Thyroid gland (tissue), 4 donors: ENCODE data around the gene PRXL2B. TPM values are rescaled to one million over a fixed set of nuclear protein-coding genes. Genes with fewer than 3 reads are reported as not detected.
"Not testable (repeated sequence)": the region's sequence is repeated elsewhere in the genome, so short reads cannot be mapped to it uniquely, and the experiment has no call there.

Source experiments
- DNase-seq, 2 donors: peaks; one replicate each; pipeline ENCODE4 v3.0.0-alpha.2; 2019
- H3K27ac ChIP-seq, 3 donors: fragments of 200-600 bp; sonication (generic); 1 replicate in 2 of 3; 2 replicates in 1 of 3; pipeline ENCODE4 v1.5.1; 2016 to 2019; ENCODE audit warnings: mild to moderate bottlenecking in 1 of 3, moderate library complexity in 1 of 3
- H3K27me3 ChIP-seq: fragments of 200-600 bp; sonication (generic); one replicate; pipeline ENCODE4 v1.5.1; 2019
- H3K36me3 ChIP-seq, 2 donors: fragments of 200-600 bp; sonication (generic); one replicate each; pipeline ENCODE4 v1.5.1; 2016 to 2019
- H3K4me1 ChIP-seq, 2 donors: fragments of 200-600 bp; sonication (generic); one replicate each; pipeline ENCODE4 v1.5.1; 2017 to 2019
- H3K4me3 ChIP-seq, 3 donors: fragments of 200-600 bp; sonication (generic); replicated peaks in 1 of 3; 1 replicate in 2 of 3; 2 replicates in 1 of 3; pipeline ENCODE4 v1.5.1; 2016; ENCODE audit warnings: mild to moderate bottlenecking in 1 of 3
- H3K9me3 ChIP-seq: fragments of 200-600 bp; sonication (generic); one replicate; pipeline ENCODE4 v1.5.1; 2017
- CTCF ChIP-seq, 6 experiments: fragments of 200-600 bp in 3 of 6; fragments of 450-650 bp in 3 of 6; sonication (generic) in 3 of 6; IDR thresholded peaks; one replicate each; pipeline ENCODE4 v1.5.1; 2016 to 2019; ENCODE audit warnings: antibody characterized with exemption in 6 of 6, mild to moderate bottlenecking in 2 of 6, inconsistent platforms in 1 of 6, moderate library complexity in 1 of 6
- POLR2A ChIP-seq, 2 donors: fragments of 450-650 bp; IDR thresholded peaks; one replicate each; pipeline ENCODE4 v1.6.1; 2017; ENCODE audit warnings: antibody characterized with exemption in 2 of 2, mild to moderate bottlenecking in 2 of 2, moderate library complexity in 1 of 2
- WGBS, 2 donors: methylation state at CpG; one replicate each; pipeline ENCODE4 v1.1.5; 2017; 5-methylcytosine and 5-hydroxymethylcytosine counted together
- intact Hi-C: fragments of 100-400 bp; cut with DNase I; formaldehyde crosslinking; loops from one replicate; pipeline ENCODE4 v1.15.1; 2023
- total RNA-seq, 4 donors: library from RNA; depleted of rRNA; stranded (reverse); fragments of >200 nt; gene quantifications; one replicate each; pipeline ENCODE4 v1.2.3, GENCODE V29; 2016

Gene PRXL2B
- total RNA-seq, 4 donors from 2014 or later: 14.6 to 24.7 (median 18.0) TPM

DNA sequence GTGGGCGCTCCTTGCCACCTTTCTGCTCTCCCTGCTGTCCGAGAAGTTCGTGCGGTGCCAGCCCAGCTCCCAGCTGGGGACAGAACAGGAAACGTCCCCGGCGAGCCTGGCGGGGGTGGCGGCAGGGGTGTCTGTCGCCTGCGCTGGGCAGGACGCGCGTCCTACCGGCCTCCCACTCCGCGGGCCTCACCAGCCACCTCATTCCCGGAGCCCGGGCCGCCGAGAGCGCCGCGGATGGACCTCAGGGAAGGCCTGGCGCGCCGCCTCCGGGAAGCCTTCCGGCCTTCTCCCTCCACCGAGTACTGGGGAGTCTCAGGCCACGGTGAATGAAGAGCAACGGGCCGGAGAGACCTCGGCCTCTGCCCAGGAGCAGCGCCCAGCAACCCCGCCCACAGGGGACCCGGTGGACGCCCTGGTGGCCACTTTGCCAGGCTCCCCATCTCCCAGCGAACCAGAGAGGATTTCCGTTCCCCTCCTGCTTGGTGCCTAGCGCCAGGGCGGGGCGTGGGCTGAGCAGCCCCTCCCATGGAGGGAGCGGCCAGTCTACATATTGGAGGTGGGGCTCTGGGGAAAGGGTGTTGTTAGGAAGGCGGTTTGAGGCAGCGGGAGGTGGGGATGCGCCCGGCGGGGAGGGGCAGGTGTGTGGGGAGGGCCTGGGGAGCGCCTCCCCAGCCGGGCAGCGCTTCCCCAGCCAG is 39.9 kb upstream of the PRXL2B start:
- H3K27ac ChIP-seq: peak overlapping the region; percentile 91 to 99 (median 95)
- peak; percentile 86 to 89 for DNase-seq
- peaks cover 27 to 53% of the 10 kb centered on the region in 2 donors for H3K4me1 ChIP-seq
- H3K36me3 ChIP-seq: no peaks in the 10 kb centered on the region
- WGBS, 2 donors: 0 to 21% methylated on average over 3 to 7 of the region's 52 CpGs
- TF ChIP-seq POLR2A (IDR thresholded peaks at IDR 0.05) (peak in 1 of 2 donors; percentile 51), CTCF (IDR thresholded peaks at IDR 0.05) (peak in 3 of 6 experiments; percentile 19 to 29 (median 20))
- peak overlapping the region in 2 of 3 donors; percentile 15 to 56 for H3K4me3 ChIP-seq
- no peaks in the 10 kb centered on the region for H3K9me3 ChIP-seq
- no peaks in the 10 kb centered on the region for H3K27me3 ChIP-seq
- intact Hi-C loops: loop anchor here (2.0 to 10.0 kb wide), 3 partner anchors 41 to 342 kb away; partner anchors contain the start of gene PRXL2B

DNA sequence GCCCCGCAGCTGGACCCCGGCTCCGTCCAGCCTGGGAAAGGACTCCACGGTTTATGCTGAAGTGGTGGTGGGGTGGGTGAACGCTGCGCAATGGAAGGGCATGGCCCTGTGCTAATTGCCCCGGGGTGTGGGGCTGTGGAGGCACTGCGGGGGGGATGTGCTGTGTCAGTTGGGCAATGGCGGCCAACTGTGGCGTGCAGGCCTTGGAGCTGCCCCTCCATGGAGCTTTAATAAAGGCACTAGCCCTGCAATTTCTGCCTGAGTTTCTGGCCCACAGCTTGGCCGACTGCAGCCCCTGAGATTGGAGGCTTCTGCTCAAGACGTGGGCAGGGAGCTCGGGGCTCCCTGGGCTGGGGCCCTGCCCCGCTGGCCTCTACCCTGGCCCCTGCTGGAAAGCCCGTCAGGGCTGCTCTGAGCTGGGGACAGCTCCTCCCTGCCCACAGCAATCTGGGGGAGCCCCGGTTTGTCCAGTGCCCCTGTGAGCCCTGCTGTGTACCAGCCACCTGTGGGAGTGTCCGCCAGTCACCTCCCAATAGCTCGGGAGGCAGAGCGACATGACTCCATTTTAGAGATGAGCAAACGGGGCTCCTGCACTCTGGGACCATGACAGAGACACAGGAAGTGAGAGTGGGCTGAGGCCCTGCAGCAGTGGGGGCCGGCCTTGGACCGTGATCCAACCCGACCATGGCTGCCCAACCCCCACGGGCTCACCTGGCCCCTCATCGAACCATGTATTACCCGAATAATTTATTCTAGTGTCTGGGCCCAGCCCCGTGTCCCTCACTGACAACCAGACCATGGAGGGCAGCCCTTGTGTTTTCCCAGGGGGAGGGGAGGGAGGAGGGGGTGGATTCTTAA is 39.1 kb upstream of the PRXL2B start:
- Histone ChIP-seq H3K27ac (peak overlapping the region; percentile 91 to 99 (median 95)), H3K27me3 (no peaks in the 10 kb centered on the region)
- intact Hi-C loops: loop anchor here (2.0 to 10.0 kb wide), 3 partner anchors 40 to 343 kb away; partner anchors contain the start of gene PRXL2B

DNA sequence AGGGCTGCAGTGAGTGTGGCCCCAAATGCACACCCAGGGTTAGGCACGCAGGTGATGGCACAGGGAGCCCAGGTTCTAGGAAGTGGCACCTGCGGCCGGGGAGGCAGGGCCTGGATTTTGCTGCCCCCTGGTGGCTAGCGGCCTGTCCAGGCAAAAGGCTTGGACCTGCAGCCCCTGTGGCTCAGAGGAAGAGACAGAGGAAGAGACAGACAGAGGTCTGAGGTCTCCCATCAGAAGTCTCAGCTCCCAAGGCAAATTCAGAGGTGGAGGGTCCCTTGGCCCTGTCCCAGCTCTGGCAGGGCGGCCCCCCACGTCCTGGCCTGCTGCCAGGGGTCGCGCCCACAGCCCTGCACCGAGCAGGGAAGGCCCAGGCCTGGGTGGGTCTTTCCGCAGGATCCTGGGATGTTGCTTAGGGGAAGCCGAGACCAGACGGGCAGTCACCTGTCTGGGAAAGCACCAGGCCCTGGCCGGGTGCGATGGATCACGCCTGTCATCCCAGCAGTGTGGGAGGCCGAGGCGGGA is 38.4 kb upstream of the PRXL2B start:
- intact Hi-C loops: loop anchor here (5.0 to 10.0 kb wide), 2 partner anchors 39 to 343 kb away; partner anchors contain the start of gene PRXL2B
- H3K27me3 ChIP-seq: no peaks in the 10 kb centered on the region
- peak overlapping the region in 1 of 3 donors; percentile 19 for H3K4me3 ChIP-seq
- H3K4me1 ChIP-seq: peaks cover 27 to 53% of the 10 kb centered on the region in 2 donors
- peak; percentile 85 to 95 (median 92) for TF ChIP-seq CTCF (IDR thresholded peaks at IDR 0.05)
- peak in 1 of 2 donors; percentile 3 for TF ChIP-seq POLR2A (IDR thresholded peaks at IDR 0.05)
- 15 to 16% methylated on average over 4 to 12 of the region's 17 CpGs for WGBS, 2 donors
- H3K27ac ChIP-seq: peak overlapping the region; percentile 91 to 99 (median 95)
- H3K36me3 ChIP-seq: no peaks in the 10 kb centered on the region
- peak; percentile 86 to 88 for DNase-seq
- no peaks in the 10 kb centered on the region for H3K9me3 ChIP-seq

More for the DNA sequence above, 39.1 kb upstream of the PRXL2B start:
- Histone ChIP-seq H3K9me3 (no peaks in the 10 kb centered on the region), H3K36me3 (no peaks in the 10 kb centered on the region), H3K4me1 (peaks cover 27 to 53% of the 10 kb centered on the region in 2 donors), H3K4me3 (peak overlapping the region in 1 of 3 donors; percentile 56)
- no peak for DNase-seq
- no peak for TF ChIP-seq POLR2A (IDR thresholded peaks at IDR 0.05)
- no peak for TF ChIP-seq CTCF (IDR thresholded peaks at IDR 0.05)
- WGBS, 2 donors: 13 to 16% methylated on average over 6 to 14 of the region's 27 CpGs

DNA sequence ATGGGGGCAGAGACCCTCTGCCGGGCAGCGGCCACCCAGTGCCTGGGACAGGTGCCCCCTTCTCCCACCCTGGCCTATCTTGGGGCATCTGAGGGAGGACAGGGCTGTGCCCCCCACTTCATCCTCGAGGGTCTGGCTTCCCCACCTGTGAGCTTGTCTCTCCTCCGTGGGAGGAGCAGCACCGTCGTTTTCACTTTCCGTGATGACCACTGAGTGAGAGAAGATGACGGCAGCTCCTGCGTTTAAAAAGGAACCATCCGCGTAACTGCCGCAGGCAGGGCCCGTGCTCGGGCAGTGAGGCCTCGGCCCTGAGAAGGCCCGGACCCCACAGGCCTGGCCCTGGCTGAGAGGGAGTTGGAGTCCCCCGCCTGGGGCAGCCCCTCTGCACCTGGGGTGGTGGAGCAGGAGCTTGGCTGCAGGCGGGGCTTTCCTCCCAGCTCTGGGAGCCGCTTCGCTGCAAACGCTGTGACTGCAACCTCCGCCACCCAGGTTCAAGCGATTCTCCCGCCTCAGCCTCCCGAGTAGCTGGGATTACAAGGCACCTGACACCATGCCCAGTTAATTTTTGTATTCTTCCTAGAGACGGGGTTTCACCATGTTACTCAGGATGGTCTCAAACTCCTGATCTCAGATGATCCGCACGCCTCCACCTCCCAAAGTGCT is 37.1 kb upstream of the PRXL2B start:
- intact Hi-C loops: loop anchor here (5.0 to 10.0 kb wide), 2 partner anchors 38 to 345 kb away; partner anchors contain the start of gene PRXL2B
- WGBS, 2 donors: 81 to 92% methylated on average over 8 to 19 of the region's 28 CpGs
- not testable (repeated sequence) for H3K36me3 ChIP-seq, DNase-seq, H3K9me3 ChIP-seq, H3K27me3 ChIP-seq
- Histone ChIP-seq H3K4me3 (peak overlapping the region in 1 of 3 donors; percentile 15), H3K4me1 (peaks cover 27 to 46% of the 10 kb centered on the region in 2 donors), H3K27ac (peak overlapping the region; percentile 91 to 99 (median 95))

DNA sequence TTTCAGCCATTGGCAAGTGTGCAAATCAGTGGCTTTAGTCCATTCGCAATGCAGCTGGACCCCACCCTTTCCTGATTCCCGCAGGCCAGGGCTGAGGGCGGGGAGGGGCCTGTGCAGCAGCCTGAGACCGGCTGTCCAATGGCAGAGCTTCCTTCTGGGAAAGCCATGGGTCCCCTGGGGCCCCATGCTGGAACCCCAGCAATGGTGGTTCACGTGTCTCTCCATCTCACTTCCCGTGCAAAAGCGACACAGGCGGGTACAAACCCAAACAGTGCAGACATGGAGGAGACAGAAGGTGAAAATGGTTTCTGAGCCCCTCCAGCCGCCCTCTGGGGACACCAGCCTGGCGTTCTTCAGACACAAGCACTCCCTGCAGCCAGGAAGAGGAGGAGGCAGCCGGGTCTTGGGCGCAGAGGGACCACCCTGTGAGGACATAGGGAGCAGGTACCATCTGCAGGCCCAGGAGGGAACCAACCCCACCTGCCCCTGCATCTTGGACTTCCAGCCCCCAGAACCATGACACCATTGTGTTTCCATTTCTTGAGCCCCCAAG is 36.2 kb upstream of the PRXL2B start:
- 68 to 80% methylated on average over 9 to 10 of the region's 12 CpGs for WGBS, 2 donors
- Histone ChIP-seq H3K4me1 (peaks cover 30 to 47% of the 10 kb centered on the region in 2 donors), H3K27ac (peak overlapping the region in 2 of 3 donors; percentile 17 to 99)
- H3K36me3 ChIP-seq, H3K27me3 ChIP-seq, H3K4me3 ChIP-seq, H3K9me3 ChIP-seq, intact Hi-C loops, DNase-seq: not testable (repeated sequence)

DNA sequence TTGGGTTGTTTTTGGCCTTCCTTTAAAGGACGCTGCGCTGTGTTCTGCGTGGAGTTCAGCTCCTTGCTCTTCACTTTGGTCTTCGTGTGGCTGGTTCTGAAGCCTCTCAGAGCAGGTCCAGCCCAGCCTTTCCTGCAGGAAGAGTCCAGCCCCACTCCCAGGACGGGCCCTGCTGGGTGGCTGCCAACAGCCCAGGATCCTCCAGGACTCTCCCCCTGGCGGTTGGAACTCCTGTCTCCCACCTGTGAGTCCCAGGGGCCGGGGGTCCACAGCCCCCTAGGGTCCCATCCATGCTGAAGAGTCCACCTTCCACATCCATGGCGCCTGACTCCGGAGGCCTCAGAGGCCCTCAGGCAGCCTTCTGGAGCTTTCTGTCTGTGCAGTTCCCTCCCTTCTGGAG is 35.0 kb upstream of the PRXL2B start:
- H3K27ac ChIP-seq: peak overlapping the region in 1 of 3 donors; percentile 38
- intact Hi-C loops, H3K4me3 ChIP-seq, H3K9me3 ChIP-seq, H3K27me3 ChIP-seq, DNase-seq, H3K36me3 ChIP-seq: not testable (repeated sequence)
- H3K4me1 ChIP-seq: peaks cover 22 to 41% of the 10 kb centered on the region in 2 donors
- 69 to 86% methylated on average over 8 of the region's 9 CpGs for WGBS, 2 donors
